HepG2 (cell line): ENCODE data around the gene INHA. TPM values are rescaled to one million over a fixed set of nuclear protein-coding genes. Genes with fewer than 3 reads are reported as not detected.

Experiments used
- BRD4 ChIP-seq: sonication (generic); formaldehyde crosslinking; IDR thresholded peaks from 2 replicates; pipeline ENCODE4 v1.4.0; 2020; ENCODE audit warnings: missing genetic modification reagents
- GPN1 ChIP-seq: sonication (generic); formaldehyde crosslinking; IDR thresholded peaks from 2 replicates; pipeline ENCODE4 v1.5.1; 2020; ENCODE audit warnings: missing genetic modification reagents, borderline replicate concordance
- HOXA3 ChIP-seq: sonication (generic); formaldehyde crosslinking; IDR thresholded peaks from 2 replicates; pipeline ENCODE4 v1.5.0; 2020; ENCODE audit warnings: missing genetic modification reagents
- NCOA5 ChIP-seq: sonication (generic); formaldehyde crosslinking; IDR thresholded peaks from 2 replicates; pipeline ENCODE4 v1.4.0; 2020; ENCODE audit warnings: missing genetic modification reagents
- ONECUT2 ChIP-seq: sonication (generic); formaldehyde crosslinking; IDR thresholded peaks from 2 replicates; pipeline ENCODE4 v1.4.0; 2020; ENCODE audit warnings: missing genetic modification reagents
- SMC3 ChIP-seq: IDR thresholded peaks from 2 replicates; pipeline ENCODE4 v1.6.1; 2011; ENCODE audit warnings: low read length, improper control_type of control experiment
- TAF1 ChIP-seq: sonication (generic); formaldehyde crosslinking; IDR thresholded peaks from 2 replicates; pipeline ENCODE4 v1.4.0; 2020; ENCODE audit warnings: missing genetic modification reagents
- ZNF263 ChIP-seq: sonication (generic); formaldehyde crosslinking; IDR thresholded peaks from 2 replicates; pipeline ENCODE4 v1.4.0; 2020; ENCODE audit warnings: missing genetic modification reagents
- ZNF614 ChIP-seq: IDR thresholded peaks from 2 replicates; pipeline ENCODE4 v1.6.1; 2018; ENCODE audit warnings: missing biosample characterization, missing genetic modification reagents, inconsistent platforms, borderline replicate concordance
- ZNF749 ChIP-seq: sonication (generic); formaldehyde crosslinking; IDR thresholded peaks from 2 replicates; pipeline ENCODE4 v1.8.0; 2022; ENCODE audit warnings: mild to moderate bottlenecking, missing genetic modification reagents, moderate library complexity, borderline replicate concordance
- ZNF768 ChIP-seq: sonication (generic); formaldehyde crosslinking; IDR thresholded peaks from 2 replicates; pipeline ENCODE4 v1.4.0; 2020; ENCODE audit warnings: missing genetic modification reagents
- polyA plus RNA-seq, 8 experiments: library from polyadenylated mRNA; depleted of rRNA in 3 of 8; stranded (reverse) in 7 of 8; unstranded in 1 of 8; fragments of >200 nt; fragmentation: Illumina TruSeq in 4 of 8; extraction: Trizol in 4 of 8; gene quantifications; 2 replicates each; pipeline versions ENCODE4 v1.2.1 to v1.2.3, GENCODE V29; 2011 to 2016; ENCODE audit warnings: low read depth in 4 of 8, missing spikeins in 1 of 8, mixed read lengths in 1 of 8; ENCODE audit not compliant: insufficient read depth in 1 of 8
- total RNA-seq, 5 experiments: library from RNA; depleted of rRNA; stranded (reverse); fragments of >200 nt; fragmentation: Illumina TruSeq; extraction: Trizol; gene quantifications; 2 replicates each; pipeline ENCODE4 v1.2.3, GENCODE V29; 2016; ENCODE audit warnings: low read depth in 1 of 5
- TF ChIP-seq, protein P1 (sequence below): sonication (generic); formaldehyde crosslinking; IDR thresholded peaks from 2 replicates; pipeline ENCODE4 v1.5.0; 2020; ENCODE audit warnings: missing genetic modification reagents
- TF ChIP-seq, protein P2 (sequence below): sonication (generic); formaldehyde crosslinking; IDR thresholded peaks from 2 replicates; pipeline ENCODE4 v1.5.0; 2020; ENCODE audit warnings: missing genetic modification reagents
- TF ChIP-seq, protein P3 (sequence below): sonication (generic); formaldehyde crosslinking; IDR thresholded peaks from 2 replicates; pipeline ENCODE4 v1.4.0; 2020; ENCODE audit warnings: missing genetic modification reagents, borderline replicate concordance
- TF ChIP-seq, protein P4 (sequence below): sonication (generic); formaldehyde crosslinking; IDR thresholded peaks from 2 replicates; pipeline ENCODE4 v1.4.0; 2020; ENCODE audit warnings: missing genetic modification reagents

Gene INHA
- total and polyA plus RNA-seq, 2 of the 13 experiments (the other 11 are each of a cell fraction or from before 2014, with no cell fraction given): 4.1 to 15.2 TPM

DNA sequence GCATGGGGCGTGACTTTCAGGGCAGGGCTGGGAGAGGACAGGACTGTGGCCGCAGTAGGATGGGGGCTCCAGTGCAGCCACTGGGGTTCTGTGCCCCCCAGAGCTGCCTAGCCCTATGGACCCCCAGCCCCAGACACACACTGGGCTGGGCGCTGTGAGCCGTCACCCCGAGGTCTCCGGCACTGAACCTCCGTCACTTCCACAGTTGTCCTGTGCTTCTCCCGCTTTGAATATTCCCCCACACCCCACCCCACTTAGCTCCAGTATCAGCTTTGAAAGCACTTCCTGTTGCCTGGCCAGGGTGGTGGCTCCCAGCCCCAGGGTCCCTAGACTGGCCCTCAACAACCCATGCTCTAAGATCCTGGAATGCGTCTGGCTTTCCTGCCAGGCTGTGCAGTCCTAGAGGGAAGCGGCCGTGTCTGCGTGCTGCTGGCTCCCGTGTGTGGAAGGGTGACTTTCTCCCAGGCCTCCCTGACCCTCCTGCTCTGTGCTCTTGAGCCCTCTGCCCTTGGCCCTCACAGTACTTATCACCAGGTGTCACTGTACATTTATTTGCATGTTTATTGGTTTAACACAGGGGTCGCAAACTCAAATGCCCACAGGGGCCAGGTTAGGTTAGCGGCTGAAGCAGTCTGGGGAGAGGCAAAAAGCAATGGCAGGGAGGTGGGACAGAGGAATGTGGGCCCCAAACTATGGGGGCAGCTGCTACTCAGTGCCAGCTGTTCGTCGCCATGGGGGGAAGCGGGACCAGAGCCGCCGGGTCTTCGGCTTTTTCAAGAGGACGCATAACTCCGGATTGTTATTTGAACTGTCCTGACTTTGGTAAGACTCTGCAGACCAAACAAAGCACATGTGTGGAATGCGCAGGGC, 10.7 kb upstream of the INHA start (continued):
- TF ChIP-seq ZNF749 (CRISPR knock-in tag): no peak
- TF ChIP-seq BRD4 (CRISPR knock-in tag): no peak
- TF ChIP-seq, protein P1, sequence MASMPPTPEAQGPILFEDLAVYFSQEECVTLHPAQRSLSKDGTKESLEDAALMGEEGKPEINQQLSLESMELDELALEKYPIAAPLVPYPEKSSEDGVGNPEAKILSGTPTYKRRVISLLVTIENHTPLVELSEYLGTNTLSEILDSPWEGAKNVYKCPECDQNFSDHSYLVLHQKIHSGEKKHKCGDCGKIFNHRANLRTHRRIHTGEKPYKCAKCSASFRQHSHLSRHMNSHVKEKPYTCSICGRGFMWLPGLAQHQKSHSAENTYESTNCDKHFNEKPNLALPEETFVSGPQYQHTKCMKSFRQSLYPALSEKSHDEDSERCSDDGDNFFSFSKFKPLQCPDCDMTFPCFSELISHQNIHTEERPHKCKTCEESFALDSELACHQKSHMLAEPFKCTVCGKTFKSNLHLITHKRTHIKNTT (CRISPR knock-in tag): no peak
- no peak for TF ChIP-seq ZNF768 (CRISPR knock-in tag)
- no peak for TF ChIP-seq NCOA5
- no peak for TF ChIP-seq TAF1
- TF ChIP-seq, protein P2, sequence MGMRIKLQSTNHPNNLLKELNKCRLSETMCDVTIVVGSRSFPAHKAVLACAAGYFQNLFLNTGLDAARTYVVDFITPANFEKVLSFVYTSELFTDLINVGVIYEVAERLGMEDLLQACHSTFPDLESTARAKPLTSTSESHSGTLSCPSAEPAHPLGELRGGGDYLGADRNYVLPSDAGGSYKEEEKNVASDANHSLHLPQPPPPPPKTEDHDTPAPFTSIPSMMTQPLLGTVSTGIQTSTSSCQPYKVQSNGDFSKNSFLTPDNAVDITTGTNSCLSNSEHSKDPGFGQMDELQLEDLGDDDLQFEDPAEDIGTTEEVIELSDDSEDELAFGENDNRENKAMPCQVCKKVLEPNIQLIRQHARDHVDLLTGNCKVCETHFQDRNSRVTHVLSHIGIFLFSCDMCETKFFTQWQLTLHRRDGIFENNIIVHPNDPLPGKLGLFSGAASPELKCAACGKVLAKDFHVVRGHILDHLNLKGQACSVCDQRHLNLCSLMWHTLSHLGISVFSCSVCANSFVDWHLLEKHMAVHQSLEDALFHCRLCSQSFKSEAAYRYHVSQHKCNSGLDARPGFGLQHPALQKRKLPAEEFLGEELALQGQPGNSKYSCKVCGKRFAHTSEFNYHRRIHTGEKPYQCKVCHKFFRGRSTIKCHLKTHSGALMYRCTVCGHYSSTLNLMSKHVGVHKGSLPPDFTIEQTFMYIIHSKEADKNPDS (CRISPR knock-in tag): no peak; the same call in 1 of the 2 replicates
- TF ChIP-seq ZNF263 (CRISPR knock-in tag): no peak
- 0 out of 2 replicates have a peak, but pooled peaks have one; percentile 5 for TF ChIP-seq SMC3
- TF ChIP-seq, protein P3, sequence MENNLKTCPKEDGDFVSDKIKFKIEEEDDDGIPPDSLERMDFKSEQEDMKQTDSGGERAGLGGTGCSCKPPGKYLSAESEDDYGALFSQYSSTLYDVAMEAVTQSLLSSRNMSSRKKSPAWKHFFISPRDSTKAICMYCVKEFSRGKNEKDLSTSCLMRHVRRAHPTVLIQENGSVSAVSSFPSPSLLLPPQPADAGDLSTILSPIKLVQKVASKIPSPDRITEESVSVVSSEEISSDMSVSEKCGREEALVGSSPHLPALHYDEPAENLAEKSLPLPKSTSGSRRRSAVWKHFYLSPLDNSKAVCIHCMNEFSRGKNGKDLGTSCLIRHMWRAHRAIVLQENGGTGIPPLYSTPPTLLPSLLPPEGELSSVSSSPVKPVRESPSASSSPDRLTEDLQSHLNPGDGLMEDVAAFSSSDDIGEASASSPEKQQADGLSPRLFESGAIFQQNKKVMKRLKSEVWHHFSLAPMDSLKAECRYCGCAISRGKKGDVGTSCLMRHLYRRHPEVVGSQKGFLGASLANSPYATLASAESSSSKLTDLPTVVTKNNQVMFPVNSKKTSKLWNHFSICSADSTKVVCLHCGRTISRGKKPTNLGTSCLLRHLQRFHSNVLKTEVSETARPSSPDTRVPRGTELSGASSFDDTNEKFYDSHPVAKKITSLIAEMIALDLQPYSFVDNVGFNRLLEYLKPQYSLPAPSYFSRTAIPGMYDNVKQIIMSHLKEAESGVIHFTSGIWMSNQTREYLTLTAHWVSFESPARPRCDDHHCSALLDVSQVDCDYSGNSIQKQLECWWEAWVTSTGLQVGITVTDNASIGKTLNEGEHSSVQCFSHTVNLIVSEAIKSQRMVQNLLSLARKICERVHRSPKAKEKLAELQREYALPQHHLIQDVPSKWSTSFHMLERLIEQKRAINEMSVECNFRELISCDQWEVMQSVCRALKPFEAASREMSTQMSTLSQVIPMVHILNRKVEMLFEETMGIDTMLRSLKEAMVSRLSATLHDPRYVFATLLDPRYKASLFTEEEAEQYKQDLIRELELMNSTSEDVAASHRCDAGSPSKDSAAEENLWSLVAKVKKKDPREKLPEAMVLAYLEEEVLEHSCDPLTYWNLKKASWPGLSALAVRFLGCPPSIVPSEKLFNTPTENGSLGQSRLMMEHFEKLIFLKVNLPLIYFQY: no peak; the same call in 1 of the 2 replicates
- no peak for TF ChIP-seq ONECUT2
- TF ChIP-seq ZNF614 (CRISPR knock-in tag): no peak
- peak; percentile 14; the same call in 1 of the 2 replicates for TF ChIP-seq HOXA3
- no peak for TF ChIP-seq GPN1 (CRISPR knock-in tag)
- TF ChIP-seq, protein P4, sequence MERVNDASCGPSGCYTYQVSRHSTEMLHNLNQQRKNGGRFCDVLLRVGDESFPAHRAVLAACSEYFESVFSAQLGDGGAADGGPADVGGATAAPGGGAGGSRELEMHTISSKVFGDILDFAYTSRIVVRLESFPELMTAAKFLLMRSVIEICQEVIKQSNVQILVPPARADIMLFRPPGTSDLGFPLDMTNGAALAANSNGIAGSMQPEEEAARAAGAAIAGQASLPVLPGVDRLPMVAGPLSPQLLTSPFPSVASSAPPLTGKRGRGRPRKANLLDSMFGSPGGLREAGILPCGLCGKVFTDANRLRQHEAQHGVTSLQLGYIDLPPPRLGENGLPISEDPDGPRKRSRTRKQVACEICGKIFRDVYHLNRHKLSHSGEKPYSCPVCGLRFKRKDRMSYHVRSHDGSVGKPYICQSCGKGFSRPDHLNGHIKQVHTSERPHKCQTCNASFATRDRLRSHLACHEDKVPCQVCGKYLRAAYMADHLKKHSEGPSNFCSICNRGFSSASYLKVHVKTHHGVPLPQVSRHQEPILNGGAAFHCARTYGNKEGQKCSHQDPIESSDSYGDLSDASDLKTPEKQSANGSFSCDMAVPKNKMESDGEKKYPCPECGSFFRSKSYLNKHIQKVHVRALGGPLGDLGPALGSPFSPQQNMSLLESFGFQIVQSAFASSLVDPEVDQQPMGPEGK (CRISPR knock-in tag): peak; percentile 12; the same call in 1 of the 2 replicates
